22Rv1 (cell line): ENCODE data around the gene ITFG1.
"Not testable (repeated sequence)": the region's sequence is repeated elsewhere in the genome, so short reads cannot be mapped to it uniquely, and the experiment has no call there.

ENCODE experiments used
- ZFX ChIP-seq: fragments of 450-650 bp; IDR thresholded peaks from 2 replicates; pipeline ENCODE4 v1.6.1; 2017; ENCODE audit warnings: antibody characterized with exemption, borderline replicate concordance
- TF ChIP-seq, protein P1 (sequence below): fragments of 450-650 bp; IDR thresholded peaks from 2 replicates; pipeline ENCODE4 v1.5.1; 2017; ENCODE audit warnings: mild to moderate bottlenecking

DNA sequence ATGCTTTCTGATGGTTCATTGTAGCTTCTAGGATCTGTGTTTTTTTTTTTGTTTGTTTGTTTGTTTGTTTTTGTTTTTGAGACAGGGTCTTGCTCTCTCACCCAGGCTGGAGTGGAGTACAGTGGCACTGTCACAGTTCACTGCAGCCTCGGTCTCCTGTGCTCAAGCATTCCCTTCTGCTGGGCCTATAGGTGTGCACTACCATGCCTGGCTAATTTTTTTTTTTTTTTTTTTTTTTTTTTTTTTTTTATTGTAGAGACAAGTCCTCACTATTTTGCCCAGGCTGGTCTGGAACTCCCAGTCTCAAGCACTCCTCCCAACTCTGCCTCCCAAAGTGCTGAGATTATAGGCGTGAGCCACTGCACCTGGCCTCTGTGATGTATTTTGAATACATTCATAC, 12.1 kb upstream of the ITFG1 start:
- TF ChIP-seq, protein P1, sequence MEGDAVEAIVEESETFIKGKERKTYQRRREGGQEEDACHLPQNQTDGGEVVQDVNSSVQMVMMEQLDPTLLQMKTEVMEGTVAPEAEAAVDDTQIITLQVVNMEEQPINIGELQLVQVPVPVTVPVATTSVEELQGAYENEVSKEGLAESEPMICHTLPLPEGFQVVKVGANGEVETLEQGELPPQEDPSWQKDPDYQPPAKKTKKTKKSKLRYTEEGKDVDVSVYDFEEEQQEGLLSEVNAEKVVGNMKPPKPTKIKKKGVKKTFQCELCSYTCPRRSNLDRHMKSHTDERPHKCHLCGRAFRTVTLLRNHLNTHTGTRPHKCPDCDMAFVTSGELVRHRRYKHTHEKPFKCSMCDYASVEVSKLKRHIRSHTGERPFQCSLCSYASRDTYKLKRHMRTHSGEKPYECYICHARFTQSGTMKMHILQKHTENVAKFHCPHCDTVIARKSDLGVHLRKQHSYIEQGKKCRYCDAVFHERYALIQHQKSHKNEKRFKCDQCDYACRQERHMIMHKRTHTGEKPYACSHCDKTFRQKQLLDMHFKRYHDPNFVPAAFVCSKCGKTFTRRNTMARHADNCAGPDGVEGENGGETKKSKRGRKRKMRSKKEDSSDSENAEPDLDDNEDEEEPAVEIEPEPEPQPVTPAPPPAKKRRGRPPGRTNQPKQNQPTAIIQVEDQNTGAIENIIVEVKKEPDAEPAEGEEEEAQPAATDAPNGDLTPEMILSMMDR = not testable (repeated sequence)
- not testable (repeated sequence) for TF ChIP-seq ZFX
